Measurements from ENCODE around the gene SLMAP.

The SLMAP gene

GRCh38 chr3:57948781-57949242 is 192.7 kb downstream of the SLMAP start:
- DNase-seq, result no peak

- no peak for DNase-seq
These were observed 193.2 kb downstream of the SLMAP start for GRCh38 chr3:57949344-57949743.

- DNase-seq, result no peak
These were observed 193.9 kb downstream of the SLMAP start for GRCh38 chr3:57949785-57950615.

- DNase-seq, result no peak
These were observed 195.2 kb downstream of the SLMAP start for GRCh38 chr3:57951066-57951882.

GRCh38 chr3:57952208-57952631 is 196.1 kb downstream of the SLMAP start:
- no peak for DNase-seq

- DNase-seq, result no peak
These were observed 196.5 kb downstream of the SLMAP start for GRCh38 chr3:57952651-57953050.

- no peak for DNase-seq
These were observed 197.5 kb downstream of the SLMAP start for GRCh38 chr3:57953576-57953975.

GRCh38 chr3:57956119-57956832 is 200.2 kb downstream of the SLMAP start:
- DNase-seq, result no peak

GRCh38 chr3:57956833-57957174 is 200.7 kb downstream of the SLMAP start:
- no peak for DNase-seq

GRCh38 chr3:57957824-57958223 is 201.7 kb downstream of the SLMAP start:
- DNase-seq, result no peak

- DNase-seq, result no peak
These were observed 202.7 kb downstream of the SLMAP start for GRCh38 chr3:57958642-57959422.

GRCh38 chr3:57959423-57960173 is 203.5 kb downstream of the SLMAP start:
- DNase-seq, result no peak

GRCh38 chr3:57960174-57960505 is 204.0 kb downstream of the SLMAP start:
- no peak for DNase-seq

GRCh38 chr3:57961177-57961827 is 205.2 kb downstream of the SLMAP start:
- no peak for DNase-seq

GRCh38 chr3:57961828-57962447 is 205.8 kb downstream of the SLMAP start:
- DNase-seq, result no peak

- DNase-seq, result no peak
These were observed 206.3 kb downstream of the SLMAP start for GRCh38 chr3:57962448-57962834.

- no peak for DNase-seq
These were observed 207.8 kb downstream of the SLMAP start for GRCh38 chr3:57963811-57964346.

GRCh38 chr3:57966829-57967228 is 210.7 kb downstream of the SLMAP start:
- no peak for DNase-seq

- no peak for DNase-seq
These were observed 211.5 kb downstream of the SLMAP start for GRCh38 chr3:57967590-57967989.

- DNase-seq, result no peak
These were observed 212.4 kb downstream of the SLMAP start for GRCh38 chr3:57968501-57968900.

- no peak for DNase-seq
These were observed 215.9 kb downstream of the SLMAP start for GRCh38 chr3:57971975-57972374.
